HG02973 (cell line): ENCODE results near the gene UCP3.

ENCODE experiments used
- ATAC-seq: cut with Tn5 transposase; IDR thresholded peaks from one replicate; pipeline ENCODE4 v1.9.1; 2021; ENCODE audit warnings: moderate library complexity; ENCODE audit not compliant: unreplicated experiment

UCP3 gene

DNA sequence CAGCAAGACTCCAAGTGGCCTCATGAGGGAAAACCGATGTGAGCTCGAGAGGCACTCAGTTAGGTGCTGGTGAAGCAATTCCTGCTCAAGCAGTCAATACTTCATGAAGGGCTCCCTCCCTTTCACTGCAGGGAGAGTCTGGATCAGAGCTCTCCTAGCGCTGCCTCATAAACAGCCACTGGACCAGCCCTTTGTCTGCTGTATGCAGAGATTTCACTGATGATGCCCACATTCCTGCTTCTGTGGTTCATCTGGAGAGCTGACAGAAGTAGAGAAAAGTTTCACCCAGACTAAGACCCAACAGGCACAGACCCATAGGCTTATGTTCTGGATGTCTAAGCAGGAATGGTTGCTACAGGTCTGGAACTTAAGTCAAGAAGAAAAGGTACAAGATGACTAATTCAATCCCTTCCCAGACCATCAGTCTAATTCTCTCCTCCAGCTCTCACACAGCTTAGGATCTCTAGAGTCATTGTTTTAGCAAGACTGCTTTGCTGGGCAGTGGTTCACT is 30.3 kb downstream of the UCP3 start:
- ATAC-seq = no peak

DNA sequence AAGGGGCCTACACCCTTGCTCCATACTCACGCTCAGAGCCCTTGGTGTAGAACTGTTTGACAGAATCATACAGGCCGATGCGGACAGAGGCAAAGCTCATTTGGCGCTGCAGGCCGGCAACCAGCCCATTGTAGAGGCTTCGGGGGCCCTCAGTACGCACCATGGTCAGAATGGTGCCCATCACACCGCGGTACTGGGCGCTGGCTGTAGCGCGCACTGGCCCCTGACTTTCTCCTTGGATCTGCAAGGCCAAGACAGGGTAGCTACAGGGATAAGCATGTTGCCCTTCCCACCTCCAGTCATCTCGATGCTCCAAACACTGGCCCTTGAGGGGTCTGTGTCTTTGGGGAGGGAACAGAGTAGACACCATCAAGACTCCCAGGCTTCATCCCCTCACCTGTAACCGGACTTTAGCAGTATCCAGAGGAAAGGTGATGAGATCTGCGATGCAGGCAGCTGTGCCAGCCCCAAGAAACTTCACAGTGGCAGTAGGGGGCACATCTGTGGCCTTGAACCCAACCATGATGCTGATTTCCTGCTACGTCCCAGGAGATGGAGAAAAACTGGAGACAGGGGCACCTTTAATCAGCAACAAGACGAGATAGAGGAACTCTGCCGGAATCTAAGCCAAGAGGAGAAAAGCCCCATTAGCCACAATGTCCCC is 30.9 kb downstream of the UCP3 start:
- no peak for ATAC-seq

DNA sequence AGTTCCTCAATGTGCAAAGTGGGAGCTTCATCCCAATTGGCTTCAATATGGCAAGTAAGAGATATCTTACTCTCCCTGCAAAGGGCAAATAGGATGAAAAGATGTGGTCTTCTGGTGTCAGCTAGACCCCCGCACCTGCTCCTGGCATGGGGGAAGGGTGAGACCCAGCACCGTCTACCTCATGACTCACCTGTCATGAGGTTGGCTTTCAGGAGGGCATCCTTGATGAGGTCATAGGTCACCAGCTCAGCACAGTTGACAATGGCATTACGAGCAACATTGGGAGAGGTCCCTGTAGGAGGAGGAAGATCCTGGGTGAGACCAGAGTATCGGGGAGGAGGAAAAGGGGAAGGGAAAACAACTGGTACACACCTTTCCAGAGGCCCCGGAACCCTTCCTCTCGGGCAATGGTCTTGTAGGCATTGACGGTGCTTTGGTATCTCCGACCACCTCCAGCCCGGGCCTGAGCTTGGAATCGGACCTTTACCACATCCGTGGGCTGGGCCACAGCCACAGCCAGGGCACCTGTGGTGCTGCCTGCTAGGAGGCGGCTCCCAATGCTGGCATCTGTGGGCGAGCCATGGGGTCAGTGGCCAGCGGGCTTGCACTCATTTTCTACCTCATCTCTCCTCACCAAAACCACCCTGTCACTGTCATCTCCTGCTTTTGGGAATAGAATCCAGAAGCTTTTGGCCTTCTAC is 32.3 kb downstream of the UCP3 start:
- no peak for ATAC-seq

DNA sequence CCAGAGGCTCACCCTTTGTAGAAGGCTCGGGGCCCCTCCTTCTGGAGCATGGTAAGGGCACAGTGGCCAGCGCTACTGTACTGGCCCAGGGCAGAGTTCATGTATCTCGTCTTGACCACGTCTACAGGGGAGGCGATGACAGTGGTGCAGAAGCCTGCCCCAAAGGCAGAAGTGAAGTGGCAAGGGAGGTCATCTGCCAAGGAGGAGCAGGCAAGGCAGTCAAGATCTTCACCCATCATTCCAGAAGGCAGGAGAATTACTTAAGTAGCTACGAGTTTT is 33.5 kb downstream of the UCP3 start:
- ATAC-seq = no peak

DNA sequence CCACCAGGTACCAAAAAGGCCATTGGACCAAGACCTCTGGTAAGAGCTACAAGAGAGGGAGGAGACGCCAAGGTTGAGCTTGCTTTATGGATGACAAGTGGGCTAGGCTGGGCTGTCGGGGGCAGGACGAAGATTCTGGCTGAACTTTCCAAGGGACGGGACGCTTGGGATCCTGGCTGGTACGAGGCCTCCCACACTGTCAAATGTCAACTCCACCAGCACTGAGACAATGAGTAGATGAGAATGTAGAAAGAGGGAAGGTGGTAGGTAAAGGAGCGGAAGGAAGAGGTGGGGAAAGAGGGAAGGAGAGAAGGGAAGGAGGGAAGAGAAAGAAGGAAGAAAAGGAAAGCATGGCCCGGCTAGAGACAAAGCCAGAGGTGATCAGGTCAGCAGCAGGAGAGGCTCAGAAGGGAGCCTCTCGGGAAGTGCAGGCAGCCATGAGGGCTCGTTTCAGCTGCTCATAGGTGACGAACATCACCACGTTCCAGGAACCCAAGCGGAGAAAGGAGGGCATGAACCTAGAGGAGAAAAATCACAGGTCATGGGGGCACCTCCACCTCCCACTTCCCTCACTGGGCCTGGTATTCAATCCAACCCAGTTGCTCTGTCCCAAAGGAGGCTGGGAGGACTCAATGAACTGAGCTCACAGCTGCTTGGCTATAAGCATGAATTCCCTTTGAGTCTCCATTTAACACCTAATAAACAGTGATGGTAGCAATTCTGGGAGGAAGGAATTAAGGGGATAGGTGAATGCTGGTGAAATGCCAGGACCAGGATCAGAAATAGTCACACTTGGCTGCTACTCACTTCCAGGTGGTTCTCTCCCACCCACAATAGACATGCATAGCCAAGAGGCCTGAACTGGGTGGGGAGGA is 34.0 kb downstream of the UCP3 start:
- no peak for ATAC-seq

DNA sequence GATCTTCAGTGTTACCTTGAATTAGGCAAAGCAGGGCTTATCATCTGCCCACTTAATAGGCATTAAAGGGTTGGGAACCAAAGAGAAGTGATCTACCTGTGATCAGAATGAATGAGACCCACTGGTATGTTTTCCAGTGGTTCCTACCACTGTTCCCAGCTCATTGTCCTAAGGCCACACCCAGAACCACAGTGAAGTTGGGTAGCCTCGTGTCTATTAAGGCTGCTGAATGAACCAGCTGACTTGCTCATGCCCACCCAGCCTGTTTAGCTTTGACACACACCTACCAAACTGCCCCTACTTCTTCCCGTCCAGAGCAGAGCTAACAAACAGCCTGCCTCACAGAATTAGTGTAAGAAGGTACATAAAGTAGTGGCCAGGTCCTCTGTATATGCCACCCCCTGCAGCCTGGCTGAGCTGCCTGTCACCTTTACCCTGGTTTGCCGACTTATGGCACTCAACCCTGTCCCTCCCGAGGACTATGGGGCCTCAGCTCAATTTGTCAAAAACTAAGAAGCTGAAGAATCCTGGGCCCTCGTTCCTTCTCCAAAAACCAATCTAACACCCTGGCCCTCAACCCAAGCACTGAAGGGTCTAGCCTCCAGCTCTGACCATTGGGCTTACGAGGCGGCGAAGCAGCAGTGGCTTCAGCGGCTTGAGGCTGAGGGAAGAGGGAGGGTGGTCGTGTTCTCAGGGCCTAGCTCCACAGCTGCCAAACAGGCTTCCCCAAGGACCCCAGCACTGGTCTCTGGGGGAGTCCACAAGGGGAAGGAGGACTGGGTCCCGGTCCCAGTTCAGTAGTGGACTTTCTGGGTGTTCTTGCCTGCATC is 36.0 kb downstream of the UCP3 start:
- no peak for ATAC-seq

DNA sequence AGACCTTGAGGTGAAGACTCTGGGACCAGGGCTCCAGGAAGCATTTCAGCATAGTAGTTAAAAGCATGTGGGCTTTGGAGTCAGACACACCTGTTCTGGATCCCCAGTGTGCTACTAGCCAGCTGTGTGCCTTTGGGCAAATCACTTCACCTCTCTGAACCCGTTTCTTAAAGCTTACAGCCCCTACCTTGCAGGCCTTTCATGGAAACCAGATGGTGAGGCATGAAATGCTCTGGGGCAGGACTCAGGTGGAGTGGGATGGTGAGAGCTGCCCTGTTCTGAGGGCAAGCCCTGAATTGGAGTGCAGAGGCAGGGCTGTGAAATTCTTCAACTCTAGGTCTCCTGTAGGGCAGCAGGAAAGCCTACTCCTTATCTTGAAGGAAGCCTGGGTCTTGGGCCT is 36.7 kb downstream of the UCP3 start:
- no peak for ATAC-seq

DNA sequence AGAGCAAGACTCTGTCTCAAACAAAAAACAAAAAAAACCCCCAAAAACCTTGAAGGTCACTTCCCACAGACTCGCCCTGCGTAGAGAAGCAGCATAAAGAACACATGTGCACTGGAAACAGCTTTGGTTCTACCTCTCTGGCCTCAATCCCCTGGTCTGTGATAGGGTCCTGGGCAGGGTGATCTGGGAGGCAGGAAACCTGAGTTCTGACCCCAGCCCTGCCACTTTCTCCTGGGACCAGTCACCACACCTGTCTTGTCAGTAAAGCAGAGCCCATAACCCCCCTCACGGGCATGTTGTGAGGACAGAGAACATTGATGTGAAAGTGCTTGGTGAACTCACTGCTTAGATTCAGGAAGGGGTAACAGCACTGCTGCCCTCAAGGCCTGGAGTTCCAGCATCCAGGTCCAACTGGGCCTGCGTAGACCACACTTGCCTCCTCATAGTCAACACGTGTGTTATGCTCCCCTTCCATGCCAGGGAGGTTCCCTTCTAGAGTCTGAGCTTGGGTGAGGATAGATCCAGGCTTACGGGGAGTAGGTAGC is 37.6 kb downstream of the UCP3 start:
- ATAC-seq = no peak

DNA sequence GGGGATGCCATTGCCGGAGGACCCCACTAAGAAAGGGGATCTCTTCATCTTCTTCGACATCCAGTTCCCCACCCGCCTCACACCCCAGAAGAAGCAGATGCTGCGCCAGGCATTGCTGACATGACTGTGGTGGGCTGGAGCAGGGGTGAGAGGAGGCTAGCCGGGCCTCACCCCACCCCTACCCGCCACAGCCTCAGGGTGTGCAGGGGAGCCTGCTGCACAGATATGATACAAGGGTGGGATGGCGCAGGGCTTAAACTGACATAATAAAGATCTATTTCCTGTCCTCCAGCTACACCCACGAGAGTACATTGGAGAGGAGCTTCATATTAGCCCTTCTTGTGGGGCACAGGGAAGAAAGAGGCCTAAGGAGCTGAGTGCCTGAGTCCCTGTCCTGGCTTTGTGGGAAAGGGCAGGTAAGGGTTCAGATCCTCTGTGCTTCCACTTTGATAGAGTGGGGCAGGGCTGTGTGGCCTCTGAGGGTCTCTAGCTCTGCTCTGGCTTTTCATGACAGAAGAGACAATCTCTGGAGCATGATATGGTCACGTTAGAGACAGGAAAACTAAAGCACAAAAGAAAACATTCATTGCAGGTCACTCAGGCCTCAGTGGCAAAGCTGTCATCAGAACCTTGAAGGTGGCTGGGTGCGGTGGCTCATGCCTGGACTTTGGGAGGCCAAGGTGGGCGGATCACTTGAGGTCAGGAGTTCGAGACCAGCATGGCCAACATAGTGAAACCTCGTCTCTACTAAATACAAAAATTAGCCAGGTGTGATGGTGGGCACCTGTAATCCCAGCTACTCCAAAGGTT is 38.7 kb downstream of the UCP3 start:
- no peak for ATAC-seq

DNA sequence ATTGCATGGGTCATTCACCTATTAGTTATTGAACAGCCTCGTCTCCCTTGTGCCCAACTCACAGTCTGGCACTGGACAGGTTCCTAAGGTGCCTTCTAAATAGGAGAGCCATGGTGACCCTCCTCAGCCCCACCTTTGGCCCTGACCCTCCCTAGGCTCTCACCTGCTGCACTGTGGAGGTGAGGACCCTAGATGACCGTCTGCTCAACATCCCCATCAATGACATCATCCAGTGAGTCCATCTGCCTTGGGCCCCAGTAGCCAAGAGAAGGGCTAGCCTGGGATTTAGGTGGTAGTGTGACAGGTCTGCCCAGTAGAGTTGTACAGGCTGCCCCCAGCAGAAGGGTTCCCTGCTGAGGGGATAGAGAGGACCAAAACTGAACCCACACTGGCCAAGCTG is 39.8 kb downstream of the UCP3 start:
- ATAC-seq = no peak

DNA sequence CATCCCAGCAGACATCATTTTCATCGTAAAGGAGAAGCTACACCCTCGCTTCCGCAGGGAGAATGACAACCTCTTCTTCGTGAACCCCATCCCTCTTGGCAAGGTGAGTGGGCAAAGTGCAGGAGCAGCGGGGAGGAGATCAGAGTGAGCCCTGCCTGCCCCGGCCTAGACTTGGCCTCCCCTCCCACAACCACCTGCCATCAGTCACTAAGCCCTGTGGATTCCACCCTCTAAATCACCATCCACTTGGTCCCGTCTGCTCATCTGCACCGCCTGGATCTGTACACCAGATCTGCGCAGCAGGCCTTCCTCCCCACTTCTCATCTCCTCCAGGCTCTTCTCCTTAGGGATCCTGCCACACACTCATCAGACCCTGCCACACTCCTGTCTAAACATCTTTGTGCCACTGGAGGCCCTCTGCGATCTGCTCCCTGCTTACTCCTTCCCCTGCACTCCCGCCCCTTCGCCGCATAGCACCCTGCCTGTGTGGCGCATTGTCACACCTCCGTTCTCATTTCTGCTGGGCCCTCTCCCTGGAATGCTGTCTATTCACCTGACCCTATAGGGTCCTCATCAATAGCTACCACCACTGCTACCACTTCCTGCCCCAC is 40.4 kb downstream of the UCP3 start:
- no peak for ATAC-seq

DNA sequence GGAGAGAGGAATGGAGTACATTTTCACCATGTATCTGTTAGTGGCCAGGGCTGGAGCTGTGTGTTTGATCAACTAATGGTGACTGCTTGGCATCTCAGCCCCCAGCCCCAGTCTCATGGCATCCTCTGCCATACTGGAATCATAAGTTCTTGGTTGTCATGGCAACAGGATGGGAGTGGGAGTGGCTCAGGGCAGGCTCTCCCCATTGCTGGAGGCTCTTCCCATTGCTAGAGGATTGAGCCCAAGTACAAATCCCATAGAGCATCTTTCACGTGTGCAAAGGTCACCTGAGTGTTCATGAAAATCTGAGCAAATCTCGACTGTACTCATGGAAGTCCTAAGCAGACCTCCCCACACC is 43.1 kb downstream of the UCP3 start:
- no peak for ATAC-seq

DNA sequence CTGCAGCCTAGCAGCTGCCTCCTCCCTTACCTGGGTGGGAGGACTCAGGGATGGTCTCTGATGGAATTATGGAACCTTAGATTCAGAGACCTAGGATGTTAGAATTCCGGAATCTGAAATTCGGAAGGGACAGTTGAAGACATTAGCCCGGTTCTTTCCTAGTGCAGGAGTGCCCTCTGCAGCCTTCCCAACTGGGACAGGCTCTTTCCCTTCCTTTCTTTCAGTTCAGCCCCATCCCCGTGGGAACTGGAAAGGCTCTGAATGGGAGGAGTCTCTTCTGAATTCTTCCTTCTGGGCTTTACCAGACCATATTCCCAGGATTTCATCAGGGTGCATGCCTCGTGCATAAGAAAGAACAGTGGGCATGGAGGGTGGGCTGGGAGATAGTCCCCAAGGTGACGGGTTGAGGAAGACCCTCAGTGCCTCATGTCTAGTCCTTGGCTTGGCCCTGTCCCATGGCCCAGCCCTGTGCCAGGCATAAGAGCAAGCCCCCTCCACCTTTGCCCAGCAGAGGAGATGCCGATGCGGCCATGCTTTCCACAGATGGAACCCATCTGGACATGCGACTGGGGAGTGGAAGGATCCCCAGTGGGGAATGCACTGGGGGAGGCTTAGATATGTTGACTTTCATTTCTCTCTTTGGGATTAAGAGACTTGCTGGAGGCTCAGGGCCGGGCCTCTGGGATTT is 43.7 kb downstream of the UCP3 start:
- no peak for ATAC-seq

DNA sequence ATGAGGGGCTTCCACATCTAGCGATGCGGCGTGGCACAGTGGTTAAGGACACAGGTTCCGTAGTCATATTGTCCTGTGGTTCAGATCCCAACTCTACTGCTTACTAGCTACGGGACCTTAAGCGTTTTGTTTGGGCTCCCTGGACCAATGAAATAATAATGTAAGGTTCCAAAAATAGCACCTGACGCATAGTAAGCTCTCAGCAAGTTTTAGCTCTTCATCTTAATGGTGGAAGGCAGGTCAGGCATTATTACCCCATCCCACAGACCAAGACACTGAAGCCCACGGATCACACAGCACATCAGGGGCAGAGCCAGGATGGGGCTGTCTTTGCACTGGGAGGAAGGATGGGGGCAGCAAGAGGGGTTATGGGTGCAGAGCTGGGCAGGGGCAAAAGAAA is 45.0 kb downstream of the UCP3 start:
- ATAC-seq = no peak

DNA sequence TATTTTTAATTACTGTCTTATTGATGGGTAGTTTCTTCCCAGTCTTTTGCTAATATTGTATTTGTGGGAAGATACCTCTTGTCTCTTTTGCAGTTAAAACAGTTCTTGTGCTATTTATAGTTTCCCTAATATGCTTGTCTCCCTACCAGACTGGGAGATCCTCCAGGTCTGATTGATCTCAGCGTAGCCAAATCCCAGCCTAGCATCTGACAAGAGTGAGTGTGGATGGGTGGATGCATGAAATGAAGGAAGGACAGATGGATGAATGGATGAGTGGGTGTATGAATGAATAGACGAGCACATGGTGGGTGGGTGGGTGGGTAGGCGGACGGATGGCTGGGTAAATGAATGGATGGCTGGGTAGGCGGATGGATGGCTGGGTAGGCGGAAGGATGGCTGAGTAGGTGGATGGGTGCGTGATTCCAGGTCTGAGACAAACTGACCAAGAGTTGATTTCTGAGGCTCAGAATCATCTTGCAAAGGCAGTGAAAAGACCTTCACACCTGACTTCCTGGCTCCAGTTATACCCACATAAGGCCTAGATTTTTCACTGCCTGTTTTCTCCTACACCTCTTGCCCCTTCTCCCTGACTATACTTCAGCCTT is 46.7 kb downstream of the UCP3 start:
- ATAC-seq = no peak

DNA sequence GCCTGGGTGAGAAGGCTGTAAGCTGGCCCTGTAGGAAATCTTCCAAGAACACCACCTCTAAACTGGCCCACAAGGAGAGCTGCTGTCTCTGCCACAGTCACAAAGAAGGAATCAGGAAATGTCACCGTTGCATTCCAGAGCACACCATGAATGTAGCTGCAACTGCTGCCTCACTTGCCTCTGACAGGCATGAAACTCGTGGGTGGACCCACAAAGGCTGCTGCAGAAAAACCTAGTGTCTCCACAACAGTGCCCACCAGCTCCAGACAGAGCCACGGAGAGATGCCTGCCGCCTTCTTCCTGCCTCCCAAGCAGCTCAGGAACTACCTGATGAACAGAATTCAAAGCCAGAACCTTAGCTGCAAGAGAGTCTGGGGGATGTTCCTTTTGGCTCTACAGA is 47.6 kb downstream of the UCP3 start:
- ATAC-seq = no peak

DNA sequence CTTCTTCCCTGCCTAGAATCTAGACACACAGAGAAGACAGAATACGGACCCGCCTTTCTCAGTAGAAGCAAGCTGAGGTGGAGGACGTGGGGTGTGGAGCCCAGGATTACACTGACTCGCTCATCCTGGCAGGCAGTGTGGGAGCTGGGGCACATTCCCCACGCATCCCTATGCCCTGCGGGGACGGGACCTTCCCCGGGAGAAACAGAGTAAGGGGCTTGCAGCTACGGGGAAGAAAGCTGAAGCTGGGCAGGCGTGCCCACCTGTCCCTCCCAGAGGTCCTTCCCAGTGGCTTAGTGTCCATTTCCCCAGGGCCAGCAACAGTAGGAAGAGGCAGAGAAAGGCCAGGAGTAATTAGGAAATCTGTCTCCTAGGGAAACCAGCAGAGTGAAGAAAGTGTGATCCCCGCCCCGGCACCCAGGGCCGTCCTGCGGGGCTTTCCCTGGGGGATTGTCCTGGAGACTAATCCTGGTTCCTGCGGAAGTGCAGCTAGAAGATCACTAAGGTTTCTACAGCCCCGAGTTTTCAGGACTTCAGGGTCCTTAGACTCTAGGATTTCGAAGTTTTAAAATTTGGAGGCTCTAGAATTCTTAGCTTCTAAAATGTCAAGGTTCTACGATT is 50.3 kb downstream of the UCP3 start:
- ATAC-seq = no peak

DNA sequence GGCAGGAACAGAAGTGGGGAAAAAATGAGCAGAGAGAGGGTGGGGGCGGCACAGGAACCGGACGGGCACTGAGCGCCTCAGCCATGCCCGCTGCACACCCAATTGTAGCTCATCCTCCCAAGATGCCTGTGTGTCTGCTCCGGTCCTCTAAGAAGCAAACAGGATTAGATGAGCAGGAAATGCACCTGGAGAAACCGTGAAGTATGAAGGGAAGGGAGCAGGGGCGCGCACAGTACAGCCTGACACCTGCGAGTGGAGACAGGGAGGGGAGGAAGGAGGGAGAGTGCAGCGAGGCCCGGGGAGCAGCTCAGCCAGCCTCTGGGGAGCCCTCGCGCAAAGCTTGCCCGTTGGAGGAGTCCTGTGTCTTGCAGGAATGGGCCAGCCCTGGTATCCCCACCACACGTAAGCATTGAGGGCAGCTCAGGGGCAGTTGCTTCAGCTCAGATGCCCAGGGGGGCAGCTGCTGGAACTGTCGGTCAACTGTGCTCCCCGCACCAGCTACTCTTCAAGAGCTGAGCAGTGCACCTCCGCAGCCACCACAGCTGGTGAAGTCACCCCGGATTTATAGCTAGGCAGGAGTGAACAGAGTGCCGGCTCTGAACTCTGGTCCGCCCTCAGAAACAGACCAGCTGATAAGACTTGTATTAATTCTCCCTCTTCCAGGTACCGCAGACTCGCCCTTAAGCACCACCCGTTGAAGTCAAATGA is 51.1 kb downstream of the UCP3 start:
- no peak for ATAC-seq
